GM19193 (cell line): ENCODE measurements around the gene MYOM1.

Source experiments
- POLR2A ChIP-seq: IDR thresholded peaks from 4 replicates; pipeline ENCODE4 v1.6.1; 2011; ENCODE audit not compliant: insufficient read depth, insufficient read length; ENCODE audit errors: extremely low read depth

Gene MYOM1

DNA sequence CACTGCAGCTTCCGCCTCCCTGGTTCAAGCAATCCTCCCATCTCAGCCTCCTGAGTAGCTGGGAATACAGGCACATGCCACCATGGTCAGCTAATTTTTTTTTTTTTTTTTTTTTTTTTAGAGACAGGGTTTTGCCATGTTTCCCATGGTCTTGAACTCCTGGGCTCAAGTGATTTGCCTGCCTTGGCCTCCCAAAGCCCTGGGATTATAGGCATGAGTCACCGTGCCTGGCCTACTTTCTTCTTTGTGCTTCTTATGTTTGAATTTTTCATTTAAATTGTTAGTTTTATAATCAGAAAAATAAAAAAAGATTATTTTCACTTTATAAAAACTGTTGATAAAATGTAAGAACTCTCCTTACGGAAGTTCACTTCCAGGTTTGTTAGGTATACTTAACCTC is 105.3 kb downstream of the MYOM1 start:
- TF ChIP-seq POLR2A: no peak

DNA sequence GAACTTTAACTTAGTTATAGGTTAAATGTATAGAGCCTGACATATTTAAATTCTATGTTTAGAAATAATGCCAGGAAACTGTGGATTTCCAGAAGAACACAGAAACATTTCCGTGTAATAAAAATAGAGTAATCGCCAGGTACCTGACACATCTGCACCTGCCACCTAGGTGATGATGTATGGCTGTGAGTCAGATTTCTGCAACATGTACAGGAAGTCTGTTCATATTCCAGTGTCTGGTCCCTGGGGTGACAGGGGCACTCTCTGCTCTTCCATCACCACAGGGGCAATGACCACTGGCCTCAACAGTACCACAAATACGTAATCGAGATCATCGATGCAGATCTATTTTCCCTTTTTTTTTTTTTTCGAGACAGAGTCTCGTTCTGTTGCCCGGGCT is 105.7 kb downstream of the MYOM1 start:
- TF ChIP-seq POLR2A: no peak

DNA sequence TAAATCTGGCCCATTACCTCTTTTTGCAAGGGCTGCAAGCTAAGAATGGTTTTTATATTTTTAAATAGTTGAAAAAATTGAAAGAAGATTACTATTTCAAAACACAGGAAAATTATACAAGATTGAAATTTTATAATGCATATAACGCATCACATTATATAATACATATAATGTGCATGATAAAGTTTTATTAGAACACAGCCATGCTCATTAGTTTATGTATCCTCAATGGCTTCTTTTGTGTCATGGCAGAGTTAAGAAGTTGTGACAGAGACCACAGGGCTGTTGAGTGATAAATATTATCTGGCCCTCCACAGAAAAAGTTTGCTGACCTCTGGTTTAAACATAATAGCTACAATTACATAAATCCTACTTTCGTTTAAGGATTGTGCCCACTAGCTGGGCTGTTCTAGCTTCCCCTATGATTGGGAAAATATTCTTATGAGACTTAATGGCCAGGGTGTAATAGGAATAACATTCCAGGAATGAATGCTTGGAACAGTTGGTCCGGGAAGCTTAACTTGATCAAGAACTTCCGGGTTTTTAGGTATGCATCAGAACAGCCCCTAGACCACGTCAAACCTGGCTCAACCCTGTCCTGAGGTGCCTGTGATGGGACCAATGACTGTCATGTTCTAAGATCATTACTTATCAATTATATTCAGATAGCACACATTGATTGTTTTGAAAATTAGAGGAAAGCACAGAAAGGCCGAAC is 108.1 kb downstream of the MYOM1 start:
- TF ChIP-seq POLR2A: no peak

DNA sequence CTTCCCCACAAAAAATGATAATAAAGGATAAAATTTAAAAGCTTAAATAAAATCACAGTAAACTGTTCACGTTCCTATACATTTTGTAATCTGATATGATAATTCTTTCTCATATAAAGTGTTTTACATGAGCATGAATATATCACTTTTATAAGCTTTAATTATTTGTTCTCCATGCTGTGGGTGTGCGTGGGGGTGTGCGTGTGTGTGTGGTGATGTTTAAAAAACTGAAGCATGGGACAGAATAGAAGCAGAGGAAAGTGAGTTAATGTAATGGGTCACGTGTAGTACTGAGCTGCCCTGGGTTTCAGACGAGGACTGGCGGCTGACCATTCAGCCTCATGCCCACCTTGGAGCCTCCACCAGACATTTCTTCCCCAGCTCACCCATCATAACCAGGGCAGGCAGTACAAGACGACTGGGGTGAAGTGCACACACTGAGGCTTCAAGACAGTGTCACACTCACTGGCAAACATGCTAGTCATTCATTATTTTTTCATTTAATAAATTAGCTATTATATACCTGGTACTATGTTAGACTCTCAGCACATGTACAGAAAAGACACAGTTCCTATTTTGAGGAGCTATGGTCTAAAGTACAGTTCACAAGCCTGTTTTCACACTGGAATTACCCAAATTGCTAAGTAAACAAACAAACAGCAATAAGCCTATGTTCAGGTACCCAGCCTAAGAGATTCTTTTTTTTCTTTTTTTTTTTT is 109.6 kb downstream of the MYOM1 start:
- no peak for TF ChIP-seq POLR2A

DNA sequence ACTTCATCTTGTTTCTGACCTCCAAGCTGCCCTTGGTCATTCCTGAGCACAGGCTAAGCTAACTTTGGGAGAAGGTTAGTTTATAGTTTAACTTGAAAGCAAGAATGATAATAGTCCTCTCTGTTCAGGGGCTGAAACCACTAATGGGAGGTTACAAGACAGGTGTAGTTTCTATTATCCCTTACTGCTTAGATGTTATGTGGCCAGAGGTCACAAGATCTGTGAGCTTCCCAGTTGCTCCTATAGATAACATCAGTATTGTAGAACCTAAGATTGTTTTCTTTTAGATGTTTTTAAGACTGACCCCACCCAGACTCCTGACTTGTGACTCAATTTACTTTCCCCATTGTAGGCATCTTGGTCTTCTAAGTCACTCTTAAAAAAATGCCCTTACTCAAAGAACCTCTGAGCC is 112.0 kb downstream of the MYOM1 start:
- TF ChIP-seq POLR2A: no peak

- TF ChIP-seq POLR2A: no peak
Observed at GRCh38 chr18:3104190-3105054, 115.3 kb downstream of the MYOM1 start.

DNA sequence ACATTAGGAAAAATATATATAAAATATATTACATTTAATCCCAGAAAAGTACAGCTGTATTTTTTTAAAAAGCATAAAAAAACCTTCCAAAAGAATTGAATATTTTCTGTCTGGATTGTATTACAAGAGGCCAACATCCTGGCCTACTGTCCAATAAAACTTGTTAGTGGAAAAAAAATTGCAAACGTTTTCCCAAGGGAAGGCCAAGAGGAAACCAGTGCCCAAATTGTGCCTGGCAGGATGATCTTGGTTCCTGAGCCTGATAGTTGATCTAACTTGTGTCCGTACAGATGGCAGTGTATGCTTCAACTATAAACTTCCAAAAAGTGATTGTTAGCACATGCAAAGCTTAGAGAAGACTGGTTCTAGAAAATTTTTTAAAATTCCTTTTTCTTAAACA is 116.2 kb downstream of the MYOM1 start:
- no peak for TF ChIP-seq POLR2A

- TF ChIP-seq POLR2A: no peak
Observed at GRCh38 chr18:3102983-3103382, 116.8 kb downstream of the MYOM1 start.

GRCh38 chr18:3100498-3101132 is 119.2 kb downstream of the MYOM1 start:
- no peak for TF ChIP-seq POLR2A

DNA sequence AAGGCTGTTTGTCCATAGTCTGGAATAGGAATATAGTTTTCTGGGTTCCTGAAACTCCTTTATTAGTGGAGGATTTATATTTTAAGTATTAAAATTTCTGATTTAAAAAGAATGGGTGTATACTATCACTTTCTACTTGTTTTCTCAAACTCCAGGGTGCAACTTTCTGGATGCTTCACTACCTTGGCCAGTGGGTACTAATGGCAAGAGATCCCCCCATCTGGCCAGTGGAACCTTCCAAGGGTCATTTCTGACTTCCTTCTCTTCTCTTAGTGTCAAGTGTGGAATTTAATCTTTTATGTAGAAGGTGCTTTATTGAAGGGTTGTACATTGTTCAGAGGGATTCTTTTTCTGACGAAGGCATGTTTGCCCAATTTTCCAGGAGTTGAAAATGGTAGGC is 120.4 kb downstream of the MYOM1 start:
- TF ChIP-seq POLR2A: no peak

DNA sequence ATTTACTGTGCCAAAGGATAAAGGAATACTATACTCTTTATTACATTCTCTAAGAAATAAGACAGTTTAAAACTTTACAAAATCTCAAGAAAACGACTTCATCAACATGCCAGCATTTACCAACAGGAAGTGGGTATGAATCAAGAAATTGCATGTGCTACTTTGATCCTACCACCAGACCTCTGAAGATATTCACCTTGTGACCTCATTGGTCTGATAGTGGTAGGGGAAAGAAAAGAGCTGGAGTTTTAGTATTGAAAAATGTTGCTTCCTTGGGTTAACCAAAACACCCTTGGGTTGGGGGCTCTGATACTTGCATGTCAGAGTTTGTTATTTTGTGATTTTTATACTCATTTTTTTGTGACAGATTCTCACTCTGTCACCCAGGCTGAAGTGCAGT is 122.7 kb downstream of the MYOM1 start:
- no peak for TF ChIP-seq POLR2A

- TF ChIP-seq POLR2A: no peak
Observed at GRCh38 chr18:3095921-3096320, 123.8 kb downstream of the MYOM1 start.

DNA sequence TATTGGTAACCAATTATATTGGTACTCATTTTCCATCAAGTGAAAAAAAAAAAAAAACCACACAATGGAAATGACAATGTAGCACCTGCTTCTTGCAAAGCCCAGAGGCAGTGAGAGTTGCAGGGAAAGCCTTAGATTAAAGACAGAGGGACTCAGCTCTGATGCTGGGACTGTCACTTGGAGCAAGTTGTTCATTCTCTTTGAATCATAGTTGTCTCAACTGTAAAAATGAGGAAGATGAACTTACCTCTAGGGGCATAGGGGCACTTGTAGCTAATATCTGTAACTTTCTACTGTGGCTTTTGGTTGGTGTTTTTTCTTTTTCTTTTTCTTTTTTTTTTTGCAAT is 125.5 kb downstream of the MYOM1 start:
- no peak for TF ChIP-seq POLR2A

DNA sequence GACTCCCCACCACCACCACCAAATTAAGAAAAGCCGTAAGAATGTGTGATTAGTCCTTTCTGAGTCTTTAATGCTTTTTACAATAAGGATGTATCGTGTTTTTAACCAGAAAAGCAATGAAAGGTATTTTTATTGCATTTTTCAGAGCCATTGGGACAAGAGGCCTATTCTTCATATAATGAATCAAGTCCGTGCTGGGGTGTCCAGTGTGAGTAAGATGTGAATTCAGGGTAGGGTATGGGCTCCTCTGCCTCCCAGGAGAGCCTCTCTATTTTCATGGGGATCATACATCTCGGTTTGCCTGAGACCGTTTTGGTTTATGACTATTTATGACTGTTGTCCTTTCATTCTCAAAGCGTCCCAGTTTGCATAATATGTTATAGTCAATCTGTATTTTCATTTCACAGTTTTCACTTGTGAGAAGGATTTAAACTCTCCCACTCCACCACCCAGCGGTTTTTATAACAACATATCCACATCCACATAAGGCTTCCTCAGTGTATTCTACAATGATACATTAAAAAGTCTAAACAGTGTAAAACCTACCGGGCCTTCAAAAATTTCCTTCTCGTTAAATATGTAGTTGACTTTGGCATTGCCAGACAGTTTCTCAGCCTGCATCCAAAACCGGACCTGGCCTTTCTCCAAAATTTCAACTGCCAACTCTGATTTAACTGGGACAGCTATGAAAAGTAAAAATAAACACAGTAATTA is 126.0 kb downstream of the MYOM1 start:
- TF ChIP-seq POLR2A: no peak
